RWPE1 (cell line): ENCODE results near the gene RAB36.

Source experiments
- CTCF ChIA-PET: fragments of 350-600 bp; sonication (Branson Sonifier 250); formaldehyde crosslinking; extraction: SDS; loops from one replicate; lab custom pipeline; 2021; lab: Yijun Ruan, JAX
- POLR2A ChIA-PET: fragments of 400-600 bp; formaldehyde crosslinking; extraction: SDS; loops from one replicate; lab custom pipeline; 2020; ENCODE audit warnings: antibody characterized with exemption; ENCODE audit not compliant: low non-redundant PET; lab: Yijun Ruan, JAX
- DNase-seq: peaks from one replicate; pipeline ENCODE4 v3.0.0; 2012; ENCODE audit warnings: low spot score
- H3K27ac ChIP-seq: fragments of 450-650 bp; 2 replicates; pipeline ENCODE4 v1.5.1; 2017
- CTCF ChIP-seq: fragments of 450-650 bp; conservative IDR thresholded peaks from 2 replicates; pipeline ENCODE4 v1.5.1; 2017; ENCODE audit warnings: low read depth, mild to moderate bottlenecking

Gene RAB36

DNA sequence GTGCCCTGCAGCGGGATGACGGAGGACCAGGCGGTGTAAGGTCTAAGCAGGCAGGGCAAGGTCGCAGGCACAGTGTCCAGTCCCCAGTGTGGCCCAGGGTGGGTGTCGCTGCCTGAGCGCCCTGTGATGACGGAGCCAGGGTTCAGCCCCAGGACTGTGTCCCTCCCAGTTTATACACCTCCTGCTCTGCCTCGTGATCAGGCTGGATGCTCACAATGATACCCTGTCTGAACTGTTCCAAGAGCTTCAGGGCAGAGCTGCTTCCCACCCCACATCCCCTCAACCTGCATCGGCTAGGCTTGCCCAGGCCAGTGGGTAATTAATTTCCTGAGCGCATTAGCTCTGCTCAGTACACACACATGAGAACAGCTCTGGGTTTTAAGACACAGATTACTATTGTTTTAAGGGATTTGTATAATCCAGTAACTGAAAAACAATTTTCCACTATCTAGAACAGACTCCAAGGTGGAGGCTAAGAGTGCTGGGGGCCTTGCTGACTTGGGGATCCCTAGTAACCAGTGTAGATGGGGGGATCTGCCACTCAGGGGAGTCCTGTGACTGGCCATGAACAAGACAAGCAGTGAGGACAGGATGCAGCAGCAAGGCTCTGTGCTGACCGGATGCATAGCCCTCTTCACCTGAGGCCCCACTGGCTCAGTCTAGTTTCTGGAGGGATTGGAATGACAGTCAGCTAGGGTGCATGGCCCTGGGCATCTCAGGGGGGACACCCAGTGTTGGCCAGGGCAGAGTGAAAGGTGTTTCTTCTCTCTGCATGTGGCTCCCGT is 40.9 kb upstream of the RAB36 start:
- H3K27ac ChIP-seq, result no peak overlapping the region
- DNase-seq, result no peak
- ChIA-PET CTCF (interaction anchor here (0.8 kb wide), 1 partner anchor 48 kb away, joined by 3 read pairs; no protein-coding TSS in a partner anchor), POLR2A (no interaction called here)
- TF ChIP-seq CTCF, result no peak

DNA sequence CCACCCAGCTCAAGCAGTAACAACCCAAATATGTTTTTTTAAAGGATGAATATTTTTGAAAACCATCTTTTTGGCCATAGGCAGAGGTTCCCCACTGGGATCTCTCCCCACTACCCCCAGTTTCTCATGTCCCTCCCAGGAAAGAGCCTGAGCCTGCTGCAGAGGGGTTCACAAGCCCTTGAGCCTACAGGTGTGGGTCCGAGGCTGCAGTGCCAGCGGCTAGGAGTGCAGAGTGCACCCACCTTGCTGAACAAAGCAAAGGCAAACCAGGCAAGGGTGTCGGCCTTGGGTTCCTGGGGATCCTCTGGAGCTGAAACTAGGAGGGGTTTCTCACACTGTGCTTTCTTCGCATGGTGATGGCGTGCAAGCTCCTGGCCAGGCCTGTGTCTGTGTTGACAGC is 40.0 kb upstream of the RAB36 start:
- H3K27ac ChIP-seq, result no peak overlapping the region
- TF ChIP-seq CTCF, result no peak
- CTCF ChIA-PET, result interaction anchor here (0.8 kb wide), 1 partner anchor 49 kb away, joined by 3 read pairs; no protein-coding TSS in a partner anchor
- POLR2A ChIA-PET, result interaction anchor here (0.6 to 0.7 kb wide), 2 partner anchors 17 to 324 kb away, joined by 3 read pairs; no protein-coding TSS in a partner anchor
- no peak for DNase-seq

GRCh38 chr22:23105919-23106318 is 39.4 kb upstream of the RAB36 start:
- no peak overlapping the region for H3K27ac ChIP-seq
- DNase-seq, result no peak
- TF ChIP-seq CTCF, result no peak
- ChIA-PET CTCF (no interaction called here), POLR2A (interaction anchor here (0.6 kb wide), 1 partner anchor 16 kb away, joined by 3 read pairs; no protein-coding TSS in a partner anchor)

DNA sequence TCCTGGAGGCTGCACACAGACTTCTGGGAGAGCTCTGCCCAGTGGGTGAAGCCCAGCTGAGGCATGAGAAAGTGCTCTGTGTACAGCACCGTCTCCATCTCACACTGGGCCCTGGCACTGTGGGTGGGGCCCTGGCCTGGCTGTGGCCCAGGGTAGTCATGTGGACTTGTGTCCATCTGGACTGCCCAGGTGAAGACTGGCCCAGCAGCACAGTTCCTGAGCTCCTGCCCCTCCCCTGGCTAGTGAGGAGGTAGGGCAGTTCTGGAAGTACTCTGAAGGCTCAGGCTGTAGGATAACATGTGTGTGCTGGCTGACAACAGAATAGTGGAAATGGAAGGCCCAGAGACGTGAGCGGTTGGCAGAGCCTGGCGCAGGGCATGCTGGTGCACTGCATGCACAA is 38.9 kb upstream of the RAB36 start:
- POLR2A ChIA-PET, result no interaction called here
- no peak for DNase-seq
- no peak overlapping the region for H3K27ac ChIP-seq
- CTCF ChIA-PET, result no interaction called here
- no peak for TF ChIP-seq CTCF

GRCh38 chr22:23106906-23107367 is 38.3 kb upstream of the RAB36 start:
- TF ChIP-seq CTCF, result no peak
- H3K27ac ChIP-seq, result no peak overlapping the region
- DNase-seq, result no peak
- ChIA-PET CTCF (no interaction called here), POLR2A (no interaction called here)

DNA sequence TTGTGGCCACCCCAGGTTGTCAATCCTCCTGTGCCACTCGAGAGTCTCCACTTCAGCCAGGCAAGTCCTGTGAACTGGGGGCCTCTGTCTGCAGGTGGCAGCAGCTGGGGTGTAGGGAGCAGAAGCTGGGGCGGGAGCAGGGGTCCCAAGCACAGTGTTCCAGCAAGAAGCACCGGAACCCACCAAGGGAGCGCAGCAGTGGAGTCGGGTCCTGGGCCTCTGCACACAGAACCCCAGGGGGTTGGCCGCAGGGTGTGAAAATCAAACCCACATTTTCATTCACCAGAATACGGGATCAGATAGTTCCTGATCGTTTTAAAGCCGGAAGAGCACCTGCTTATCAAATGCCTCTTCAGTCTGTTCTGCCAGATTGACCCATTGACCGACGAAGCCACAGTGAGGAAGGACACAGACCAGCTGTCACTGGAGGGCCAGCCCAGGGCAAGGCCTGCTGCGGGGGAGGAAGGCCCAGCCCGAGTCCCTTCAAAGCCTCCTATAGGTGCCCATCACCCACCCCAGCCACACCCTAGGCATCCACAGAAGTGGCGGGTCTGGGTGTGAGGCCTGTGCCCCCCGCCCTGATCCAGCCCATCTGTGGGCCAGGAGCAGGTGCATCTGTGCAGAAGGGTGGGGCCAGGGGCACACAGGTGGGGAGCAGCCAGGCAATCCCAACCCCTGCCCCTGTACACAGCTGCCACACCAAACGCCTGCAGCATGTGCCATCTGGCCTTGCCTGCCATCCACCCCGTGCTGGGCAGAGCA is 37.6 kb upstream of the RAB36 start:
- DNase-seq, result no peak
- no peak overlapping the region for H3K27ac ChIP-seq
- no peak for TF ChIP-seq CTCF
- ChIA-PET POLR2A (no interaction called here), CTCF (no interaction called here)
